ENCODE results near the gene MX2.
A peak's percentile ranks its signal among the peaks of the same experiment; 100 is the strongest.
"Not testable (repeated sequence)": the region's sequence is repeated elsewhere in the genome, so short reads cannot be mapped to it uniquely, and the experiment has no call there.

The MX2 gene

DNA sequence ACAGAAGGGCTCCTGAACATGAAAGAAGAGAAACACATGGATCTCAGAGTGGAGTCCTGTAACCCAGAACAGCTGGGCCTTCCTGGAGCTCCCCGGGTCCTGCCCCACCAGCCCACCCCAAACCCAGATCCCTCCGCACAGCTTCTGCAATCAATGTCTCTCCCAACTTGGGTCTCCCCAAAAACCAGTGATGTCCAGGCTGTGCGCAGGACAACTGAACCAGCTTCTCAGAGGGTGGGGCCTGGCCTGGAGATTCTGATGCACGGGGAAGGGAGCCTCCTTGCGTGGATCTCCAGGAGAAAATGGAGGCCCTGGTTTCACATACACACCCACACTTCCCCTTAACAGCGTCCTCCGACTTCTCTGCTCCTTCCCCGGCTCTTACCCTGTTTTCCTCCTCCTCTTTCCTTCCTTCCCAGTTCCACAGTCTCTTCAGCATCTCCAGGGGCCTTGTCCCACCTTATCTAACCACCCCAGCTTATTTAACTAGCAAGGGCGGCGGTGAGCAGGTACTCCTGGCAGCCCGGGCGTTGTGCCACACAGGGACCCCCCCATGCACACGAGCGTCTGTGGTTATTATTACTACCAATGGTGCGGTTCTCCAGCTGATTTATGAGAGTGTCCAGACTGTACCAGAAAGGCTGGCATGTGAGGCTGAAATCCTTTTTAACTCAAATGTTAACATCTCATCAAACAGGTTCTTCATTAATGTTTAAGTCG is 11.2 kb upstream of the MX2 start:
- no peak overlapping the region for H3K4me3 ChIP-seq (ENCODE audit: low read length)
- TF ChIP-seq, protein P1, sequence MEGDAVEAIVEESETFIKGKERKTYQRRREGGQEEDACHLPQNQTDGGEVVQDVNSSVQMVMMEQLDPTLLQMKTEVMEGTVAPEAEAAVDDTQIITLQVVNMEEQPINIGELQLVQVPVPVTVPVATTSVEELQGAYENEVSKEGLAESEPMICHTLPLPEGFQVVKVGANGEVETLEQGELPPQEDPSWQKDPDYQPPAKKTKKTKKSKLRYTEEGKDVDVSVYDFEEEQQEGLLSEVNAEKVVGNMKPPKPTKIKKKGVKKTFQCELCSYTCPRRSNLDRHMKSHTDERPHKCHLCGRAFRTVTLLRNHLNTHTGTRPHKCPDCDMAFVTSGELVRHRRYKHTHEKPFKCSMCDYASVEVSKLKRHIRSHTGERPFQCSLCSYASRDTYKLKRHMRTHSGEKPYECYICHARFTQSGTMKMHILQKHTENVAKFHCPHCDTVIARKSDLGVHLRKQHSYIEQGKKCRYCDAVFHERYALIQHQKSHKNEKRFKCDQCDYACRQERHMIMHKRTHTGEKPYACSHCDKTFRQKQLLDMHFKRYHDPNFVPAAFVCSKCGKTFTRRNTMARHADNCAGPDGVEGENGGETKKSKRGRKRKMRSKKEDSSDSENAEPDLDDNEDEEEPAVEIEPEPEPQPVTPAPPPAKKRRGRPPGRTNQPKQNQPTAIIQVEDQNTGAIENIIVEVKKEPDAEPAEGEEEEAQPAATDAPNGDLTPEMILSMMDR (conservative IDR thresholded peaks at IDR 0.05; ENCODE audit: low read length) = no peak
- DNase-seq (ENCODE audit: low read depth) = no peak

GRCh38 chr21:41357546-41357945 is 4.3 kb upstream of the MX2 start:
- DNase-seq (ENCODE audit: low read depth) = no peak
- H3K4me3 ChIP-seq (ENCODE audit: low read length) = no peak overlapping the region
- TF ChIP-seq, protein P1 (conservative IDR thresholded peaks at IDR 0.05; ENCODE audit: low read length) = no peak

DNA sequence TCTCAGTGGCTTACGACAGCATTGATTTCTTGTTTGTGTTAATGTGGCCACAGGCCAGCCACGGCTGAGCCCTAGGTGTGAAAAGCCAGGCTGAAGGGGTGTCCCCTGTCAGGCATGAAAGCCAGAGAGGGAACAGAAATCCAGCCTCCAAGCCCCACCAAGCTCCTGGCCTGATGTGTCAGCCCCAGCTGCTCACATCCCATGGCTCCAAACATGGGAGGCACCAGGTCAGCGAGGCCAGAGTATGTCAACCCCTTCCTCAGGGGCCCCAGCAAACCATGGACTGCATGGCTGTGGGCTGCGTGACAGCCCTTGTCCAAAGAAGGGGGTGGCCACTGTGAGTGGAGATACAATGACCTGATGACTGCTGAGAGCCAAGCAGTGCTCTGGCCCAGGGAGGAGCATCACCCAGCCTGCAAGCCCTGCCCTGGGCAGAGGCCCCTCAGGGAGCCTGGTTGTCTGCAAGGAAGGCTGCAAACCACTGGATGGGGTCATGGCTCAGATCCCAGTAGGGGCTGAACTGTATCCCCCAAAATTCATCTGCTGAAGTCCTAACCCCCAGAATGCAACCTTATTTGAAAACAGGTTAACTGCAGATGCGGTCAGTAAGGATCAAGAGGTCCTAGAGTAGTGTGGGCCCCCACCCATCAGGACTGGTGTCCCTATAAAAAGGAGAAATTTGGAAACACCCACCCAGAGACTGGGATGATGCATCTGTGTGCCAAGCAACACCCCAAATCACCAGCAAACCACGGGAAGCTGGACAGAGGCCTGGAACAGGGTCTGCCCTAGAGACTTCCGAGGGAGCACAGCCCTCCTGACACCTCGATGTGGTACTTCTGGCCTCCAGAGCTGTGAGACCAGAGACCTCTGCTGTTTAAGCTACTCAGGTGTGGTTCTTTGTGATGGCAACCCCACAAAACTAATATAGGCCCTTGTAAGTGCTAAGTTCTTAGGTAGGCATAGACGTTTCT is 3.3 kb upstream of the MX2 start:
- TF ChIP-seq, protein P1 (conservative IDR thresholded peaks at IDR 0.05; ENCODE audit: low read length) = no peak
- no peak for DNase-seq (ENCODE audit: low read depth)
- no peak overlapping the region for H3K4me3 ChIP-seq (ENCODE audit: low read length)

- DNase-seq (ENCODE audit: low read depth) = no peak
- no peak overlapping the region for H3K4me3 ChIP-seq (ENCODE audit: low read length)
- TF ChIP-seq, protein P1 (conservative IDR thresholded peaks at IDR 0.05; ENCODE audit: low read length) = no peak
These were observed 2.5 kb upstream of the MX2 start for GRCh38 chr21:41359286-41359685.

DNA sequence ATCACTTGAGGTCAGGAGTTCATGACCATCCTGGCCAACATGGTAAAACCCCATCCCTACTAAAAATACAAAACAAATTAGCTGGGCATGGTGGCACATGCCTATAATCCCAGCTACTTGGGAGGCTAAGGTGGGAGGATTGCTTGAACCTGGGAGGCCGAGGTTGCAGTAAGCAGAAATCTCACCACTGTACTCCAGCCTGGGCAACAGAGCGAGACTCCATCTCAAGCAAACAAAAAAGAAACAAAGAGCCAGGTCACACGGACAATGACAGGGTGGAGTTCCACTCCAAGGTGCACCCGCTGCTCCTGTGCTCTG is 2.1 kb upstream of the MX2 start:
- not testable (repeated sequence) for DNase-seq (ENCODE audit: low read depth); H3K4me3 ChIP-seq (ENCODE audit: low read length)

DNA sequence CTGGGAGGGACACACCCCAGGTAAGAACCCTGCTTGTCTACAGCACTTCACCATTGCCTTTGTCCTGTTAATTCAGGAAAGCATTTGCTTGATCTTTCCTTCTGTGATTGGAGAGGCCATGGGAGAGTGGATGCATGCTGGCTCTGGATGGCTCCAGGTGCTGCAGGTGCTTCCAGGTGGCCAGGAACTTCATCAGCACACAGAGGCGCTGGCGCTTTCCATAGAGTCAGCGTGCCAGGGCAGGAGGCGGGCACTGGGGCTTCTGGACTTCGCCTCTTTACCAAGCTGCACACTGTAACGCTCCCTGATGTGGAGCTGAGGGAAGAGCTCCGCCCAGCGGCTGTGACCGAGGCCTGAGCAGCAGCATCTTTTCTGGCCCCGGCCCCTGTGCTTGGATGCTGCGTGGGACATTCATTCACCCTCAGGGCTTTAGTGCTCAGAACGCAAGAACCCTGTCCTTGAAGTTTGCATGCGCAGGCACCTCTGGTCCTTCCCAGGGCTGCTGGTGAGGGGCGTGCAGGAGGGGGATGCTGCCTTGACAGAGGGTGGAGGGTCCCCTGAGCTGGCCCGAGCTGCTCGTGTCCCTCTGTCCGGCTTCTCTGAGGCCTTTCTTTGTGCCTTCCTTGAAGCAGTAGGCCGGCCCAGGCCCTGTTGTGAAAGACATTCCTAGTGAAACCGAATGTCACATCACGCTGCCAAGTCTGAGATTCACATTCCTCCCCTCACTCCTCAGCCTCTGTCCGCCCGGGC is 1.6 kb upstream of the MX2 start:
- TF ChIP-seq, protein P1 (conservative IDR thresholded peaks at IDR 0.05; ENCODE audit: low read length) = no peak
- peak; percentile 82 for DNase-seq (ENCODE audit: low read depth)

GRCh38 chr21:41361053-41361785 is 608 bp upstream of the MX2 start:
- peak overlapping the region; percentile 63; the same call in 1 of the 2 replicates for H3K4me3 ChIP-seq (ENCODE audit: low read length)
- TF ChIP-seq, protein P1 (conservative IDR thresholded peaks at IDR 0.05; ENCODE audit: low read length) = no peak
- DNase-seq (ENCODE audit: low read depth) = no peak

More for the DNA sequence above, 1.6 kb upstream of the MX2 start:
- H3K4me3 ChIP-seq (ENCODE audit: low read length) = no peak overlapping the region
